Keratinocyte (primary cell): Measurements from ENCODE around the gene LIN52. TPM values are rescaled to one million over a fixed set of nuclear protein-coding genes. Genes with fewer than 3 reads are reported as not detected.

Experiments
- DNase-seq: peaks from one replicate; pipeline ENCODE4 v3.0.0-alpha.2; 2011; ENCODE audit warnings: low read depth, missing footprints, low spot score
- FAIRE-seq: peaks from 2 replicates; lab custom pipeline; 2011; peaks lifted over from hg19 to GRCh38; lab: Jason Lieb, UNC
- H2AFZ ChIP-seq: 2 replicates; pipeline ENCODE4 v1.6.0; 2012; ENCODE audit warnings: low read length, control low read depth, inconsistent platforms; ENCODE audit not compliant: control insufficient read depth
- H3K27ac ChIP-seq: 2 replicates; pipeline ENCODE4 v1.5.1; 2011; ENCODE audit warnings: low read length; ENCODE audit not compliant: control insufficient read depth, insufficient read depth
- H3K27me3 ChIP-seq: 3 replicates; pipeline ENCODE4 v1.6.0; 2011; ENCODE audit warnings: low read length; ENCODE audit not compliant: control insufficient read depth, insufficient read depth; ENCODE audit errors: extremely low read depth
- H3K36me3 ChIP-seq, 2 experiments: 2 replicates in 1 of 2; 3 replicates in 1 of 2; pipeline ENCODE4 v1.5.1; 2011; ENCODE audit warnings: low read length in 2 of 2, mild to moderate bottlenecking in 1 of 2; ENCODE audit not compliant: control insufficient read depth in 2 of 2, insufficient read depth in 2 of 2; ENCODE audit errors: extremely low read depth in 1 of 2
- H3K4me1 ChIP-seq: 3 replicates; pipeline ENCODE4 v1.5.1; 2011; ENCODE audit warnings: low read length; ENCODE audit not compliant: control insufficient read depth, insufficient read depth; ENCODE audit errors: extremely low read depth
- H3K4me2 ChIP-seq: 3 replicates; pipeline ENCODE4 v1.6.0; 2011; ENCODE audit warnings: low read depth, low read length; ENCODE audit not compliant: control insufficient read depth, insufficient read depth; ENCODE audit errors: extremely low read depth
- H3K4me3 ChIP-seq, 3 experiments: fragments of 200-600 bp in 1 of 3; sonication (generic) in 1 of 3; 2 replicates in 2 of 3; 3 replicates in 1 of 3; pipeline ENCODE4 v1.5.1; 2011 to 2016; ENCODE audit warnings: low read length in 3 of 3, mild to moderate bottlenecking in 3 of 3, control low read depth in 2 of 3, inconsistent platforms in 1 of 3, low read depth in 1 of 3, mixed read lengths in 1 of 3, mixed run types in 1 of 3, moderate library complexity in 1 of 3; ENCODE audit not compliant: control insufficient read depth in 2 of 3, insufficient read depth in 2 of 3; ENCODE audit errors: extremely low read depth in 1 of 3
- H3K79me2 ChIP-seq: 2 replicates; pipeline ENCODE4 v1.6.0; 2012; ENCODE audit warnings: low read length; ENCODE audit not compliant: control insufficient read depth, insufficient read depth
- H3K9ac ChIP-seq: 3 replicates; pipeline ENCODE4 v1.6.0; 2011; ENCODE audit warnings: low read length; ENCODE audit not compliant: control insufficient read depth, insufficient read depth; ENCODE audit errors: extremely low read depth
- H3K9me1 ChIP-seq: 3 replicates; pipeline ENCODE4 v1.6.0; 2011; ENCODE audit warnings: low read length; ENCODE audit not compliant: control insufficient read depth, insufficient read depth; ENCODE audit errors: extremely low read depth
- H3K9me3 ChIP-seq: 2 replicates; pipeline ENCODE4 v1.5.1; 2012; ENCODE audit warnings: low read depth, low read length; ENCODE audit not compliant: control insufficient read depth
- H4K20me1 ChIP-seq: 3 replicates; pipeline ENCODE4 v1.6.0; 2011; ENCODE audit warnings: low read length; ENCODE audit not compliant: control insufficient read depth, insufficient read depth; ENCODE audit errors: extremely low read depth
- EZH2 ChIP-seq: IDR thresholded peaks from one replicate; pipeline ENCODE4 v1.6.1; 2012; ENCODE audit warnings: inconsistent platforms, mild to moderate bottlenecking, low read length, moderate library complexity
- dilution Hi-C: fragments of 300-500 bp; cut with MboI; formaldehyde crosslinking; loops from one replicate; pipeline ENCODE4 v1.7.0; 2020; ENCODE audit warnings: low sequenced_read_pairs; ENCODE audit not compliant: extremely low pct_ligation_motif_present
- polyA plus RNA-seq, 5 experiments: library from polyadenylated mRNA; depleted of rRNA in 3 of 5; stranded (reverse) in 3 of 5; stranded (forward) in 1 of 5; unstranded in 1 of 5; fragments of >200 nt; gene quantifications; 1 replicate in 1 of 5; 2 replicates in 3 of 5; 3 replicates in 1 of 5; pipeline versions ENCODE4 v1.2.1 to v1.2.3, GENCODE V29; 2011 to 2012; ENCODE audit warnings: missing spikeins in 2 of 5, low read depth in 1 of 5, low replicate concordance in 1 of 5
- TF ChIP-seq, protein P1 (sequence below), 3 experiments: IDR thresholded peaks in 1 of 3; conservative IDR thresholded peaks in 1 of 3; optimal IDR thresholded peaks in 1 of 3; 2 replicates in 2 of 3; 3 replicates in 1 of 3; pipeline versions ENCODE3 to v1.5.1; 2011; ENCODE audit warnings: low read length in 3 of 3, mild to moderate bottlenecking in 3 of 3, moderate library complexity in 2 of 3, control low read depth in 1 of 3, inconsistent platforms in 1 of 3; ENCODE audit not compliant: insufficient read depth in 2 of 3; ENCODE audit errors: extremely low read depth in 1 of 3

Gene LIN52
- polyA plus RNA-seq, 1 donor (not counting 4 experiments of a cell fraction or from before 2014, with no cell fraction given), result 6.8 TPM

DNA sequence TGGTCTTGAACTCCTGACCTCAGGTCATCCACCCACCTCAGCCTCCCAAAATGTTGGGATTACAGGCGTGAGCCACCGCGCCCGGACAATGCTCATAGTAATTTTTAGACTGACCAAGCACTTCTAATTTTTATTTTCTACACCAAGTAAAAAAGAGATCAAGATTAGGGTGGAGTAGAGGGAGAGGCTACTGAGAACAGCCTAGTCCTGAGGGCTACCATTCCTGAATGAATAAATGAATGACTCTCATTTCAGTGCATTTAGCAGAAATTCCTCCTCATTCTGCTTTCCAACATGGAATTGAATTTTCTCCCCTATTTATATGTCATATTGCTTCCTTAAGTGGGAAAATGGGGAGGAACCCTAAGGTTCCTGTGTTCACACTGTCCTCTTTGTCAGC is 39.2 kb upstream of the LIN52 start:
- no peak overlapping the region for H3K4me2 ChIP-seq
- no peak overlapping the region for H3K9ac ChIP-seq
- dilution Hi-C loops, result no loop called here

GRCh38 chr14:74048281-74048680 is 36.5 kb upstream of the LIN52 start:
- H3K27me3 ChIP-seq, result no peaks in the 10 kb centered on the region
- peaks cover 23% of the 10 kb centered on the region for H3K4me1 ChIP-seq
- no peak overlapping the region for H3K4me3 ChIP-seq
- no peak overlapping the region for H3K4me2 ChIP-seq
- no peaks in the 10 kb centered on the region for H3K79me2 ChIP-seq
- FAIRE-seq (peak; percentile 17), DNase-seq (peak; percentile 23)
- H2AFZ ChIP-seq, result no peak overlapping the region
- no peaks in the 10 kb centered on the region for H3K9me3 ChIP-seq
- H3K27ac ChIP-seq, result no peak overlapping the region
- H3K9ac ChIP-seq, result no peak overlapping the region
- TF ChIP-seq, protein P1, sequence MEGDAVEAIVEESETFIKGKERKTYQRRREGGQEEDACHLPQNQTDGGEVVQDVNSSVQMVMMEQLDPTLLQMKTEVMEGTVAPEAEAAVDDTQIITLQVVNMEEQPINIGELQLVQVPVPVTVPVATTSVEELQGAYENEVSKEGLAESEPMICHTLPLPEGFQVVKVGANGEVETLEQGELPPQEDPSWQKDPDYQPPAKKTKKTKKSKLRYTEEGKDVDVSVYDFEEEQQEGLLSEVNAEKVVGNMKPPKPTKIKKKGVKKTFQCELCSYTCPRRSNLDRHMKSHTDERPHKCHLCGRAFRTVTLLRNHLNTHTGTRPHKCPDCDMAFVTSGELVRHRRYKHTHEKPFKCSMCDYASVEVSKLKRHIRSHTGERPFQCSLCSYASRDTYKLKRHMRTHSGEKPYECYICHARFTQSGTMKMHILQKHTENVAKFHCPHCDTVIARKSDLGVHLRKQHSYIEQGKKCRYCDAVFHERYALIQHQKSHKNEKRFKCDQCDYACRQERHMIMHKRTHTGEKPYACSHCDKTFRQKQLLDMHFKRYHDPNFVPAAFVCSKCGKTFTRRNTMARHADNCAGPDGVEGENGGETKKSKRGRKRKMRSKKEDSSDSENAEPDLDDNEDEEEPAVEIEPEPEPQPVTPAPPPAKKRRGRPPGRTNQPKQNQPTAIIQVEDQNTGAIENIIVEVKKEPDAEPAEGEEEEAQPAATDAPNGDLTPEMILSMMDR (optimal IDR thresholded peaks at IDR 0.05 in 1 of 3, IDR thresholded peaks at IDR 0.05 in 1 of 3, conservative IDR thresholded peaks at IDR 0.05 in 1 of 3; ENCODE audit: extremely low read depth in 1 of 3, insufficient read depth in 2 of 3, low read length in 3 of 3), result peak in 2 of 3 experiments; percentile 9 to 34
- TF ChIP-seq EZH2, result no peak
- no peaks in the 10 kb centered on the region for H3K36me3 ChIP-seq
- no peaks in the 10 kb centered on the region for H4K20me1 ChIP-seq
- H3K9me1 ChIP-seq, result no peaks in the 10 kb centered on the region
- dilution Hi-C loops, result no loop called here

More for the DNA sequence above, 39.2 kb upstream of the LIN52 start:
- Histone ChIP-seq H3K36me3 (no peaks in the 10 kb centered on the region), H3K9me3 (no peaks in the 10 kb centered on the region), H3K27me3 (no peaks in the 10 kb centered on the region), H3K4me1 (peaks cover 23% of the 10 kb centered on the region), H3K4me3 (no peak overlapping the region), H4K20me1 (no peaks in the 10 kb centered on the region), H3K27ac (no peak overlapping the region), H3K9me1 (no peaks in the 10 kb centered on the region), H3K79me2 (no peaks in the 10 kb centered on the region), H2AFZ (no peak overlapping the region)
- FAIRE-seq (no peak), DNase-seq (no peak)
- TF ChIP-seq, protein P1 (optimal IDR thresholded peaks at IDR 0.05 in 1 of 3, IDR thresholded peaks at IDR 0.05 in 1 of 3, conservative IDR thresholded peaks at IDR 0.05 in 1 of 3; ENCODE audit: extremely low read depth in 1 of 3, insufficient read depth in 2 of 3, low read length in 3 of 3), result no peak
- no peak for TF ChIP-seq EZH2
